IMR-90 (cell line): ENCODE data around the gene ARHGEF10L. TPM values are rescaled to one million over a fixed set of nuclear protein-coding genes. Genes with fewer than 3 reads are reported as not detected.

Experiments used
- ATAC-seq: fragments of 200-7000 bp; cut with Tn5 transposase; 2 replicates; pipeline ENCODE4 v1.9.1; 2020; ENCODE audit warnings: low read depth, mild to moderate bottlenecking, moderate library complexity
- BruUV-seq: library from RNA; stranded (reverse); fragments of 400-500 nt; replicated peaks from 2 replicates; lab custom pipeline; 2021; lab: Mats Ljungman, UMichigan
- CTCF ChIA-PET: fragments of 300-600 bp; formaldehyde crosslinking; extraction: SDS; loops from one replicate; lab custom pipeline; 2021; ENCODE audit warnings: antibody characterized with exemption; lab: Yijun Ruan, JAX
- POLR2A ChIA-PET: fragments of 300-600 bp; sonication (Branson Sonifier 250); formaldehyde crosslinking; loops from one replicate; lab custom pipeline; 2022; ENCODE audit warnings: antibody characterized with exemption; ENCODE audit not compliant: unreplicated experiment; lab: Charles Lee
- DNase-seq: peaks from one replicate; pipeline ENCODE4 v3.0.0; 2013
- H2AFZ ChIP-seq: replicated peaks from 2 replicates; pipeline ENCODE3; 2013; ENCODE audit warnings: low read length, mild to moderate bottlenecking; ENCODE audit not compliant: poor library complexity
- H2AK5ac ChIP-seq: 2 replicates; pipeline ENCODE4 v1.6.1; 2013; ENCODE audit warnings: low read depth, low read length, inconsistent platforms
- H2AK9ac ChIP-seq: replicated peaks from 2 replicates; pipeline ENCODE3; 2013; ENCODE audit warnings: mild to moderate bottlenecking, low read depth, low read length, moderate library complexity; ENCODE audit not compliant: poor library complexity
- H2BK120ac ChIP-seq: 2 replicates; pipeline ENCODE4 v1.6.1; 2013; ENCODE audit warnings: low read depth, low read length, inconsistent platforms
- H2BK15ac ChIP-seq: 3 replicates; pipeline ENCODE4 v1.6.1; 2013; ENCODE audit warnings: low read depth, low read length, inconsistent platforms
- H2BK20ac ChIP-seq: 2 replicates; pipeline ENCODE4 v1.6.1; 2013; ENCODE audit warnings: low read depth, mild to moderate bottlenecking, inconsistent platforms, low read length, moderate library complexity
- H2BK5ac ChIP-seq: 2 replicates; pipeline ENCODE4 v1.6.1; 2013; ENCODE audit warnings: mild to moderate bottlenecking, low read depth, low read length, inconsistent platforms; ENCODE audit not compliant: poor library complexity, severe bottlenecking
- H3K14ac ChIP-seq: replicated peaks from 2 replicates; pipeline ENCODE4 v1.6.1; 2013; ENCODE audit warnings: low read depth, low read length, inconsistent platforms
- H3K18ac ChIP-seq: 2 replicates; pipeline ENCODE4 v1.6.1; 2013; ENCODE audit warnings: low read depth, low read length, control low read depth
- H3K23ac ChIP-seq: 2 replicates; pipeline ENCODE4 v1.6.1; 2013; ENCODE audit warnings: low read depth, low read length, inconsistent platforms
- H3K27ac ChIP-seq: 2 replicates; pipeline ENCODE4 v1.5.1; 2013; ENCODE audit warnings: mild to moderate bottlenecking, control low read depth, low read length; ENCODE audit not compliant: insufficient read depth
- H3K27me3 ChIP-seq: 2 replicates; pipeline ENCODE4 v1.6.1; 2013; ENCODE audit warnings: low read length; ENCODE audit not compliant: control insufficient read depth, insufficient read depth
- H3K36me3 ChIP-seq: 2 replicates; pipeline ENCODE4 v1.6.1; 2013; ENCODE audit warnings: low read length, mixed read lengths; ENCODE audit not compliant: control insufficient read depth, insufficient read depth
- H3K4ac ChIP-seq: 2 replicates; pipeline ENCODE4 v1.6.1; 2013; ENCODE audit warnings: low read depth, low read length, inconsistent platforms
- H3K4me1 ChIP-seq: 2 replicates; pipeline ENCODE4 v1.6.1; 2013; ENCODE audit warnings: low read length, mixed read lengths; ENCODE audit not compliant: control insufficient read depth, insufficient read depth
- H3K4me2 ChIP-seq: 2 replicates; pipeline ENCODE4 v1.6.1; 2013; ENCODE audit warnings: low read depth, mild to moderate bottlenecking, control low read depth, low read length, moderate library complexity
- H3K4me3 ChIP-seq: 2 replicates; pipeline ENCODE4 v1.5.1; 2013; ENCODE audit warnings: low read depth, mild to moderate bottlenecking, control low read depth, low read length, moderate library complexity; ENCODE audit not compliant: insufficient read depth
- H3K56ac ChIP-seq: 2 replicates; pipeline ENCODE4 v1.6.1; 2013; ENCODE audit warnings: low read length, inconsistent platforms; ENCODE audit not compliant: insufficient read depth; ENCODE audit errors: extremely low read depth
- H3K79me1 ChIP-seq, 2 experiments: 2 replicates each; pipeline ENCODE4 v1.6.1; 2013; ENCODE audit warnings: low read length in 2 of 2, inconsistent platforms in 1 of 2, low read depth in 1 of 2
- H3K9ac ChIP-seq: 2 replicates; pipeline ENCODE4 v1.6.1; 2013; ENCODE audit warnings: low read depth, low read length, control low read depth
- H3K9me1 ChIP-seq: 2 replicates; pipeline ENCODE4 v1.6.1; 2013; ENCODE audit warnings: low read length, inconsistent platforms; ENCODE audit not compliant: insufficient read depth
- H3K9me3 ChIP-seq: 2 replicates; pipeline ENCODE4 v1.6.1; 2013; ENCODE audit warnings: low read length; ENCODE audit not compliant: control insufficient read depth, insufficient read depth
- H4K20me1 ChIP-seq: 2 replicates; pipeline ENCODE4 v1.6.1; 2013; ENCODE audit warnings: low read length, inconsistent platforms; ENCODE audit not compliant: insufficient read depth
- H4K5ac ChIP-seq: 2 replicates; pipeline ENCODE4 v1.6.1; 2013; ENCODE audit warnings: mild to moderate bottlenecking, low read depth, low read length, control low read depth
- H4K8ac ChIP-seq, 2 experiments: 2 replicates each; pipeline ENCODE4 v1.6.1; 2013; ENCODE audit warnings: low read depth in 2 of 2, low read length in 2 of 2, control low read depth in 1 of 2, inconsistent platforms in 1 of 2
- H4K91ac ChIP-seq: 2 replicates; pipeline ENCODE4 v1.6.1; 2013; ENCODE audit warnings: low read depth, low read length, inconsistent platforms; ENCODE audit not compliant: insufficient read depth
- BHLHE40 ChIP-seq: fragments of 150-350 bp; IDR thresholded peaks from 2 replicates; pipeline ENCODE4 v1.6.1; 2016; ENCODE audit warnings: mild to moderate bottlenecking, low read depth, low read length
- CEBPB ChIP-seq: IDR thresholded peaks from 2 replicates; pipeline ENCODE4 v1.6.1; 2012; ENCODE audit warnings: low read depth, low read length, improper control_type of control experiment
- CHD1 ChIP-seq: IDR thresholded peaks from 2 replicates; pipeline ENCODE4 v1.6.1; 2012; ENCODE audit warnings: low read depth, low read length, improper control_type of control experiment
- CTCF ChIP-seq: conservative IDR thresholded peaks from 2 replicates; pipeline ENCODE4 v1.5.1; 2012; ENCODE audit warnings: mild to moderate bottlenecking, low read depth, low read length, improper control_type of control experiment
- ELK1 ChIP-seq: fragments of 150-350 bp; IDR thresholded peaks from 2 replicates; pipeline ENCODE4 v1.6.1; 2016; ENCODE audit warnings: low read depth, mild to moderate bottlenecking, low read length, moderate library complexity, borderline replicate concordance
- FOS ChIP-seq: fragments of 150-350 bp; IDR thresholded peaks from 2 replicates; pipeline ENCODE4 v1.6.1; 2016; ENCODE audit warnings: low read depth, low read length
- MAFK ChIP-seq: IDR thresholded peaks from 2 replicates; pipeline ENCODE4 v1.6.1; 2012; ENCODE audit warnings: low read depth, low read length, improper control_type of control experiment
- MAZ ChIP-seq: IDR thresholded peaks from 2 replicates; pipeline ENCODE4 v1.6.1; 2012; ENCODE audit warnings: low read depth, mild to moderate bottlenecking, low read length, improper control_type of control experiment, moderate library complexity, borderline replicate concordance
- MXI1 ChIP-seq: IDR thresholded peaks from 2 replicates; pipeline ENCODE4 v1.6.1; 2012; ENCODE audit warnings: low read depth, mild to moderate bottlenecking, low read length, moderate library complexity, borderline replicate concordance
- NFE2L2 ChIP-seq: fragments of 150-350 bp; IDR thresholded peaks from 2 replicates; pipeline ENCODE4 v1.6.1; 2016; ENCODE audit warnings: low read depth, mild to moderate bottlenecking, low read length
- POLR2A ChIP-seq: IDR thresholded peaks from 2 replicates; pipeline ENCODE4 v1.6.1; 2012; ENCODE audit warnings: mild to moderate bottlenecking, low read depth, low read length
- RAD21 ChIP-seq: IDR thresholded peaks from 2 replicates; pipeline ENCODE4 v1.6.1; 2012; ENCODE audit warnings: low read length, improper control_type of control experiment
- RCOR1 ChIP-seq: IDR thresholded peaks from 2 replicates; pipeline ENCODE4 v1.6.1; 2012; ENCODE audit warnings: mild to moderate bottlenecking, low read length, improper control_type of control experiment; ENCODE audit not compliant: insufficient replicate concordance
- RFX5 ChIP-seq: IDR thresholded peaks from 2 replicates; pipeline ENCODE4 v1.8.0; 2012; ENCODE audit warnings: low read depth, mild to moderate bottlenecking, low read length, moderate library complexity
- SMC3 ChIP-seq: fragments of 150-350 bp; IDR thresholded peaks from 2 replicates; pipeline ENCODE4 v1.6.1; 2016; ENCODE audit warnings: low read depth, mild to moderate bottlenecking, antibody characterized with exemption, low read length, moderate library complexity
- USF2 ChIP-seq: fragments of 150-350 bp; IDR thresholded peaks from 2 replicates; pipeline ENCODE4 v1.6.1; 2017; ENCODE audit warnings: mild to moderate bottlenecking, antibody characterized with exemption, low read length, low read depth
- WGBS, 2 experiments: methylation state at CpG; one replicate each; pipeline versions ENCODE4 v1.1.5 to v1.1.7; 2013; ENCODE audit warnings: missing lambda C conversion rate in 2 of 2; ENCODE audit not compliant: insufficient read length in 1 of 2; ENCODE audit errors: extremely low coverage in 2 of 2; 5-methylcytosine and 5-hydroxymethylcytosine counted together
- dilution Hi-C: fragments of 300-500 bp; cut with HindIII; formaldehyde crosslinking; loops from one replicate; pipeline ENCODE4 v1.14.3; 2018; ENCODE audit warnings: low sequenced_read_pairs; ENCODE audit not compliant: unreplicated experiment
- in situ Hi-C: fragments of 300-500 bp; cut with MboI; formaldehyde crosslinking; loops from 3 replicates; pipeline ENCODE4 v1.14.3; 2019; ENCODE audit warnings: low sequenced_read_pairs, inconsistent platforms, mixed read lengths
- intact Hi-C: fragments of 100-400 bp; cut with micrococcal nuclease; formaldehyde crosslinking; loops from 2 replicates; pipeline ENCODE4 v1.10.0; 2022
- polyA plus RNA-seq, 3 experiments: library from polyadenylated mRNA; depleted of rRNA; stranded (reverse); fragments of >200 nt; gene quantifications; 2 replicates each; pipeline ENCODE4 v1.2.3, GENCODE V29; 2012; ENCODE audit warnings: low replicate concordance in 1 of 3
- total RNA-seq: library from RNA; depleted of rRNA; stranded (reverse); fragments of >200 nt; gene quantifications from 2 replicates; pipeline ENCODE4 v1.2.3, GENCODE V29; 2012

The ARHGEF10L gene
- total and polyA plus RNA-seq, 2 of the 4 experiments (the other 2 are of a cell fraction), result 4.8 to 12.4 TPM

- Histone ChIP-seq H4K5ac (no peak overlapping the region), H3K36me3 (no peaks in the 10 kb centered on the region), H3K27ac (no peak overlapping the region), H3K4me2 (no peak overlapping the region), H2BK15ac (no peak overlapping the region), H3K9ac (no peak overlapping the region), H3K9me3 (no peaks in the 10 kb centered on the region), H2BK20ac (no peak overlapping the region), H3K27me3 (no peaks in the 10 kb centered on the region), H3K4ac (no peak overlapping the region), H2AK9ac (no peak overlapping the region), H4K91ac (no peak overlapping the region), H4K20me1 (no peaks in the 10 kb centered on the region), H3K56ac (no peak overlapping the region), H3K4me3 (no peak overlapping the region), H3K23ac (no peak overlapping the region), H3K4me1 (no peaks in the 10 kb centered on the region), H3K18ac (no peak overlapping the region), H3K79me1 (no peaks in the 10 kb centered on the region; a peak in 1 of 4 replicates), H4K8ac (no peak overlapping the region), H3K14ac (no peak overlapping the region), H2BK120ac (no peak overlapping the region), H3K9me1 (peaks cover 6% of the 10 kb centered on the region; the same call in 1 of the 2 replicates), H2AFZ (no peak overlapping the region), H2AK5ac (no peak overlapping the region), H2BK5ac (no peak overlapping the region)
- BruUV-seq, result no TSS peak
- no peak for TF ChIP-seq RAD21
- no peak for TF ChIP-seq ELK1
- no peak for TF ChIP-seq BHLHE40
- no peak for TF ChIP-seq SMC3
- TF ChIP-seq RCOR1, result no peak
- no peak for TF ChIP-seq POLR2A
- TF ChIP-seq CTCF, result no peak
- TF ChIP-seq FOS, result no peak
- no peak for TF ChIP-seq RFX5
- no peak for TF ChIP-seq MAFK
- no peak for TF ChIP-seq MXI1
- no peak for TF ChIP-seq NFE2L2
- TF ChIP-seq MAZ, result no peak
- TF ChIP-seq CEBPB, result no peak
- TF ChIP-seq CHD1, result no peak
- no peak for TF ChIP-seq USF2
- POLR2A ChIA-PET, result no interaction called here
- in situ Hi-C loops (no loop called here), dilution Hi-C loops (no loop called here), intact Hi-C loops (no loop called here)
- CTCF ChIA-PET, result no interaction called here
- no CpG with 5 or more reads among the region's 5 CpGs for WGBS, 2 experiments
- DNase-seq, result no peak
- ATAC-seq, result no peak
Measured at GRCh38 chr1:17599954-17600300, 60.4 kb downstream of the ARHGEF10L start.
